Activated CD4-positive, CD25-positive, alpha-beta regulatory T cell treated with anti-CD3 and anti-CD28 coated beads, Interleukin-2, amount 50 U/mL, for 24 hours (primary cell): ENCODE results near the gene PFKP.
A peak's percentile ranks its signal among the peaks of the same experiment; 100 is the strongest.
"Not testable (repeated sequence)": the region's sequence is repeated elsewhere in the genome, so short reads cannot be mapped to it uniquely, and the experiment has no call there.

ENCODE experiments used
- ATAC-seq, 2 donors: fragments of 150-1000 bp; cut with Tn5 transposase; one replicate each; pipeline ENCODE4 v1.10.0; 2021; ENCODE audit warnings: mild to moderate bottlenecking in 1 of 2, moderate library complexity in 1 of 2

PFKP gene

GRCh38 chr10:3162533-3162932 lies 95.2 kb downstream of the PFKP start:
- no peak for ATAC-seq

GRCh38 chr10:3163879-3164278 lies 96.5 kb downstream of the PFKP start:
- no peak for ATAC-seq

GRCh38 chr10:3165196-3165595 lies 97.8 kb downstream of the PFKP start:
- no peak for ATAC-seq

GRCh38 chr10:3166496-3167290 lies 99.3 kb downstream of the PFKP start:
- no peak for ATAC-seq

- ATAC-seq = no peak
These were observed 100.4 kb downstream of the PFKP start for GRCh38 chr10:3167611-3168330.

GRCh38 chr10:3169271-3169670 lies 101.9 kb downstream of the PFKP start:
- ATAC-seq = no peak

GRCh38 chr10:3169673-3170072 lies 102.3 kb downstream of the PFKP start:
- no peak for ATAC-seq

- not testable (repeated sequence) for ATAC-seq
These were observed 104.1 kb downstream of the PFKP start for GRCh38 chr10:3171488-3171887.

- ATAC-seq = peak; percentile 20 to 30
These were observed 104.7 kb downstream of the PFKP start for GRCh38 chr10:3172081-3172445.

GRCh38 chr10:3172446-3173170 lies 105.3 kb downstream of the PFKP start, which contains the start of gene PITRM1:
Gene PITRM1 (minus strand): TSS chr10:3172782. CDS start chr10:3172772, 10 bp downstream.
- peak; percentile 96 to 97 for ATAC-seq

- peak in 1 of 2 donors; percentile 8 for ATAC-seq
These were observed 106.0 kb downstream of the PFKP start for GRCh38 chr10:3173171-3173878.

- no peak for ATAC-seq
These were observed 110.7 kb downstream of the PFKP start for GRCh38 chr10:3178042-3178441.

- ATAC-seq = no peak
These were observed 111.8 kb downstream of the PFKP start for GRCh38 chr10:3179174-3179573.

- ATAC-seq = no peak
These were observed 113.1 kb downstream of the PFKP start for GRCh38 chr10:3180355-3181025.

- ATAC-seq = no peak
These were observed 118.0 kb downstream of the PFKP start for GRCh38 chr10:3185386-3185785.

GRCh38 chr10:3186368-3186767 lies 119.0 kb downstream of the PFKP start:
- ATAC-seq = peak; percentile 98 to 100
